K562 (cell line): ENCODE measurements around the gene UBR3. TPM values are rescaled to one million over a fixed set of nuclear protein-coding genes. Genes with fewer than 3 reads are reported as not detected.
A peak's percentile ranks its signal among the peaks of the same experiment; 100 is the strongest.

Source experiments
- ARID2 ChIP-seq: fragments of 450-650 bp; IDR thresholded peaks from 2 replicates; pipeline ENCODE4 v1.6.1; 2017; ENCODE audit warnings: antibody characterized with exemption, mild to moderate bottlenecking
- BCL6 ChIP-seq: fragments of 250-450 bp; sonication (Bioruptor Pico); IDR thresholded peaks from 2 replicates; pipeline ENCODE4 v1.4.0; 2020
- CHCHD3 ChIP-seq: fragments of 250-450 bp; sonication (Bioruptor Pico); IDR thresholded peaks from 2 replicates; pipeline ENCODE4 v2.1.2; 2022; ENCODE audit warnings: mild to moderate bottlenecking
- CHD4 ChIP-seq: fragments of 200-600 bp; sonication (generic); IDR thresholded peaks from 3 replicates; pipeline ENCODE4 v1.6.1; 2012; ENCODE audit warnings: low read depth, mild to moderate bottlenecking, mixed read lengths, low read length, inconsistent platforms; ENCODE audit not compliant: insufficient read depth, insufficient replicate concordance, poor library complexity, severe bottlenecking
- FOXJ2 ChIP-seq: fragments of 200-800 bp; sonication (Bioruptor generic); IDR thresholded peaks from 2 replicates; pipeline ENCODE4 v1.6.1; 2016; ENCODE audit warnings: missing genetic modification characterization, missing compliant biosample characterization
- HNRNPUL1 ChIP-seq: fragments of 200-400 bp; formaldehyde crosslinking; IDR thresholded peaks from 2 replicates; pipeline ENCODE4 v1.6.1; 2017; ENCODE audit warnings: low read length
- HSF4 ChIP-seq: fragments of 250-450 bp; sonication (Bioruptor Pico); IDR thresholded peaks from 2 replicates; pipeline ENCODE4 v2.1.2; 2022; ENCODE audit warnings: mild to moderate bottlenecking, moderate library complexity, borderline replicate concordance
- NCOA1 ChIP-seq: fragments of 450-650 bp; IDR thresholded peaks from 2 replicates; pipeline ENCODE4 v1.6.1; 2016; ENCODE audit warnings: low read depth
- NR3C1 ChIP-seq: sonication (generic); formaldehyde crosslinking; IDR thresholded peaks from 2 replicates; pipeline ENCODE4 v1.8.1; 2022; ENCODE audit warnings: missing genetic modification reagents
- POLR3A ChIP-seq: IDR thresholded peaks from 2 replicates; pipeline ENCODE4 v1.6.1; 2011; ENCODE audit warnings: borderline replicate concordance, mild to moderate bottlenecking, moderate library complexity; ENCODE audit not compliant: insufficient read length, insufficient read depth; ENCODE audit errors: extremely low read depth
- RAD51 ChIP-seq: fragments of 450-650 bp; IDR thresholded peaks from 2 replicates; pipeline ENCODE4 v1.7.1; 2016; ENCODE audit warnings: low read depth, mild to moderate bottlenecking, borderline replicate concordance
- TCFL5 ChIP-seq: fragments of 250-450 bp; sonication (Bioruptor Pico); conservative IDR thresholded peaks from 2 replicates; pipeline ENCODE4 v1.6.1; 2021; ENCODE audit warnings: mild to moderate bottlenecking, moderate library complexity, matching md5 sums
- ZNF12 ChIP-seq: sonication (generic); formaldehyde crosslinking; IDR thresholded peaks from 2 replicates; pipeline ENCODE4 v1.4.0; 2020; ENCODE audit warnings: mild to moderate bottlenecking, missing genetic modification reagents
- ZNF140 ChIP-seq: fragments of 250-450 bp; sonication (Bioruptor Pico); IDR thresholded peaks from 2 replicates; pipeline ENCODE4 v1.8.0; 2021; ENCODE audit warnings: moderate library complexity, mild to moderate bottlenecking, inconsistent platforms
- ZNF23 ChIP-seq: fragments of 250-450 bp; sonication (Bioruptor Pico); IDR thresholded peaks from 2 replicates; pipeline ENCODE4 v1.4.0; 2020; ENCODE audit warnings: mild to moderate bottlenecking
- ZNF764 ChIP-seq: fragments of 250-450 bp; sonication (Bioruptor Pico); IDR thresholded peaks from 2 replicates; pipeline ENCODE4 v1.4.0; 2020; ENCODE audit warnings: low read depth, mild to moderate bottlenecking, moderate library complexity
- polyA plus RNA-seq, 8 experiments: library from polyadenylated mRNA; depleted of rRNA in 4 of 8; stranded (reverse) in 5 of 8; unstranded in 3 of 8; fragments of >200 nt; fragmentation: Nextera tagmentation in 2 of 8; fragmentation: Illumina TruSeq in 1 of 8; extraction: Ambion mirVana in 2 of 8; extraction: Trizol in 1 of 8; gene quantifications; 2 replicates each; pipeline versions ENCODE4 v1.2.1 to v1.2.3, GENCODE V29; 2011 to 2014; ENCODE audit warnings: inconsistent platforms in 1 of 8, missing spikeins in 1 of 8
- total RNA-seq, 7 experiments: library from RNA; depleted of rRNA in 6 of 7; stranded (reverse); fragments of >200 nt in 6 of 7; fragmentation: Illumina TruSeq in 2 of 7; extraction: Trizol in 2 of 7; gene quantifications; 2 replicates each; pipeline versions ENCODE4 v1.2.1 to v1.2.3, GENCODE V29; 2011 to 2021; ENCODE audit warnings: low replicate concordance in 1 of 7
- TF ChIP-seq, protein P1 (sequence below), 2 experiments: fragments of 150-350 bp in 1 of 2; IDR thresholded peaks; 2 replicates each; pipeline ENCODE4 v1.6.1; 2012 to 2016; ENCODE audit warnings: low read depth in 2 of 2, low read length in 2 of 2, mild to moderate bottlenecking in 1 of 2, moderate library complexity in 1 of 2
- TF ChIP-seq, protein P2 (sequence below): sonication (generic); formaldehyde crosslinking; IDR thresholded peaks from 2 replicates; pipeline ENCODE4 v1.8.0; 2022; ENCODE audit warnings: missing genetic modification reagents, mild to moderate bottlenecking, borderline replicate concordance
- TF ChIP-seq, protein P3 (sequence below): sonication (generic); formaldehyde crosslinking; IDR thresholded peaks from 2 replicates; pipeline ENCODE4 v1.8.0; 2022; ENCODE audit warnings: mild to moderate bottlenecking, low read depth, missing genetic modification reagents
- TF ChIP-seq, protein P4 (sequence below): fragments of 450-650 bp; IDR thresholded peaks from 2 replicates; pipeline ENCODE4 v1.6.1; 2018; ENCODE audit warnings: mild to moderate bottlenecking, low read depth; ENCODE audit not compliant: partially characterized antibody

Gene UBR3
- total and polyA plus RNA-seq, 9 of the 15 experiments (the other 6 are each of a cell fraction or from before 2014, with no cell fraction given), result 14.4 to 63.5 (median 40.4) TPM

DNA sequence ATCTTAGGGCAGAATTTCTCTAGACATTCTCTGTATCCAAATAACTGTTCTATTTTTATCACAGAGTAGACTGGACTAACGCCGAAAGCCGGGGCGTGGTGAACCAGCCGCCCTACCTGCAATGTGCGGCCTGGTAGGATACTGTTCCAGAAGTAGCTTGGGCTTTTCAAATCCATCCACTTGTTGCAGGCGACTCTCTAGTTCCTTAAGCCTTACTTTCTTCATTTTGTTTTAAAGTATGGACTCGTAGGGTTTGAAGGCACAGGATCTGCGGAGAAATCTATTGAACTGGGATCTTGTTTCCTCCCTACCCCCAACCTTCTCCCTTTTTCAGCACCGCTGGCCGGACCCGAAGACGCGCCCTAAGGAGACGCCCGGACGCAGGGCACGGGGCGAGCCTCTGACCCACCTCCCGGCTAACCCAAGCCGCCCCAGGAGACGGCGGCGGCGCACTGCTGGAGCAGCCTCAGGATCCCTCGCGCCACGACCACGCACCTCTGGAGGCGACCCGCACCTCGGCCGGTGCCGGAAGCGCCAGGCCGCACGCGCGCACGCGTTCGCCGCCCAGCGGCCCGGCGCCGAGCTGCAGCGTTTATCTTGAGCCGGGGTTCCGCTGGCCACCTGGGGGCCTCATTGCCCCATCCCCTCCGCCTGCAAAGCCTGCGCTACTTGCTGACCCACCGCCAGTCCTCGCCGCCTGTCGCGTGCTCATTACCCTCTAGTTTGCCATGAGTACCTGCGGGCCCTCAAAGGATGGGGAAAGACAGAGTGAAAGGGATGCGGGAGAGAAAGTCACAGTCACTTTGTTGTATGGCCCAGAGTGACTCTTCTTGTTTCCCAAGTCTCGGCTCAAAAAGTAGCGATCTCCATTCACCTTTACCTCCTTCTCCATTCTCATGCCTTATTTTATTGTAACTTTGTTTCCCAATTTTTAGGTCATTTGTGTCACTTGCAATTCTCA lies 2.6 kb upstream of the UBR3 start, which contains the start of gene METTL5 (continued):
- TF ChIP-seq, protein P1, sequence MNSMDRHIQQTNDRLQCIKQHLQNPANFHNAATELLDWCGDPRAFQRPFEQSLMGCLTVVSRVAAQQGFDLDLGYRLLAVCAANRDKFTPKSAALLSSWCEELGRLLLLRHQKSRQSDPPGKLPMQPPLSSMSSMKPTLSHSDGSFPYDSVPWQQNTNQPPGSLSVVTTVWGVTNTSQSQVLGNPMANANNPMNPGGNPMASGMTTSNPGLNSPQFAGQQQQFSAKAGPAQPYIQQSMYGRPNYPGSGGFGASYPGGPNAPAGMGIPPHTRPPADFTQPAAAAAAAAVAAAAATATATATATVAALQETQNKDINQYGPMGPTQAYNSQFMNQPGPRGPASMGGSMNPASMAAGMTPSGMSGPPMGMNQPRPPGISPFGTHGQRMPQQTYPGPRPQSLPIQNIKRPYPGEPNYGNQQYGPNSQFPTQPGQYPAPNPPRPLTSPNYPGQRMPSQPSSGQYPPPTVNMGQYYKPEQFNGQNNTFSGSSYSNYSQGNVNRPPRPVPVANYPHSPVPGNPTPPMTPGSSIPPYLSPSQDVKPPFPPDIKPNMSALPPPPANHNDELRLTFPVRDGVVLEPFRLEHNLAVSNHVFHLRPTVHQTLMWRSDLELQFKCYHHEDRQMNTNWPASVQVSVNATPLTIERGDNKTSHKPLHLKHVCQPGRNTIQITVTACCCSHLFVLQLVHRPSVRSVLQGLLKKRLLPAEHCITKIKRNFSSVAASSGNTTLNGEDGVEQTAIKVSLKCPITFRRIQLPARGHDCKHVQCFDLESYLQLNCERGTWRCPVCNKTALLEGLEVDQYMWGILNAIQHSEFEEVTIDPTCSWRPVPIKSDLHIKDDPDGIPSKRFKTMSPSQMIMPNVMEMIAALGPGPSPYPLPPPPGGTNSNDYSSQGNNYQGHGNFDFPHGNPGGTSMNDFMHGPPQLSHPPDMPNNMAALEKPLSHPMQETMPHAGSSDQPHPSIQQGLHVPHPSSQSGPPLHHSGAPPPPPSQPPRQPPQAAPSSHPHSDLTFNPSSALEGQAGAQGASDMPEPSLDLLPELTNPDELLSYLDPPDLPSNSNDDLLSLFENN (IDR thresholded peaks at IDR 0.05; ENCODE audit: low read depth in 2 of 2, low read length in 2 of 2), result peak; percentile 34 to 67; a peak in 1 of 4 replicates
- TF ChIP-seq HSF4 (CRISPR knock-in tag), result 0 out of 2 replicates have a peak, but pooled peaks have one; percentile 25
- TF ChIP-seq CHD4, result no peak
- no peak for TF ChIP-seq POLR3A
- TF ChIP-seq NCOA1, result no peak
- no peak for TF ChIP-seq HNRNPUL1
- TF ChIP-seq, protein P2, sequence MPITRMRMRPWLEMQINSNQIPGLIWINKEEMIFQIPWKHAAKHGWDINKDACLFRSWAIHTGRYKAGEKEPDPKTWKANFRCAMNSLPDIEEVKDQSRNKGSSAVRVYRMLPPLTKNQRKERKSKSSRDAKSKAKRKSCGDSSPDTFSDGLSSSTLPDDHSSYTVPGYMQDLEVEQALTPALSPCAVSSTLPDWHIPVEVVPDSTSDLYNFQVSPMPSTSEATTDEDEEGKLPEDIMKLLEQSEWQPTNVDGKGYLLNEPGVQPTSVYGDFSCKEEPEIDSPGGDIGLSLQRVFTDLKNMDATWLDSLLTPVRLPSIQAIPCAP (CRISPR knock-in tag), result no peak
- TF ChIP-seq, protein P3, sequence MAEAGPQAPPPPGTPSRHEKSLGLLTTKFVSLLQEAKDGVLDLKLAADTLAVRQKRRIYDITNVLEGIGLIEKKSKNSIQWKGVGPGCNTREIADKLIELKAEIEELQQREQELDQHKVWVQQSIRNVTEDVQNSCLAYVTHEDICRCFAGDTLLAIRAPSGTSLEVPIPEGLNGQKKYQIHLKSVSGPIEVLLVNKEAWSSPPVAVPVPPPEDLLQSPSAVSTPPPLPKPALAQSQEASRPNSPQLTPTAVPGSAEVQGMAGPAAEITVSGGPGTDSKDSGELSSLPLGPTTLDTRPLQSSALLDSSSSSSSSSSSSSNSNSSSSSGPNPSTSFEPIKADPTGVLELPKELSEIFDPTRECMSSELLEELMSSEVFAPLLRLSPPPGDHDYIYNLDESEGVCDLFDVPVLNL (CRISPR knock-in tag), result no peak
- 0 out of 2 replicates have a peak, but pooled peaks have one; percentile 71 for TF ChIP-seq CHCHD3
- no peak for TF ChIP-seq ZNF12
- no peak for TF ChIP-seq ZNF23 (CRISPR knock-in tag)
- TF ChIP-seq, protein P4, sequence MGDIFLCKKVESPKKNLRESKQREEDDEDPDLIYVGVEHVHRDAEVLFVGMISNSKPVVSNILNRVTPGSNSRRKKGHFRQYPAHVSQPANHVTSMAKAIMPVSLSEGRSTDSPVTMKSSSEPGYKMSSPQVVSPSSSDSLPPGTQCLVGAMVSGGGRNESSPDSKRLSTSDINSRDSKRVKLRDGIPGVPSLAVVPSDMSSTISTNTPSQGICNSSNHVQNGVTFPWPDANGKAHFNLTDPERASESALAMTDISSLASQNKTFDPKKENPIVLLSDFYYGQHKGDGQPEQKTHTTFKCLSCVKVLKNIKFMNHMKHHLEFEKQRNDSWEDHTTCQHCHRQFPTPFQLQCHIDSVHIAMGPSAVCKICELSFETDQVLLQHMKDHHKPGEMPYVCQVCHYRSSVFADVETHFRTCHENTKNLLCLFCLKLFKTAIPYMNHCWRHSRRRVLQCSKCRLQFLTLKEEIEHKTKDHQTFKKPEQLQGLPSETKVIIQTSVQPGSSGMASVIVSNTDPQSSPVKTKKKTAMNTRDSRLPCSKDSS, result no peak
- TF ChIP-seq RAD51, result no peak
- TF ChIP-seq NR3C1 (CRISPR knock-in tag), result no peak; the same call in 1 of the 2 replicates
- TF ChIP-seq FOXJ2 (tag), result 0 out of 2 replicates have a peak, but pooled peaks have one; percentile 15
- no peak for TF ChIP-seq TCFL5 (CRISPR knock-in tag)
- TF ChIP-seq ZNF764, result no peak
- TF ChIP-seq BCL6 (CRISPR knock-in tag), result no peak
- TF ChIP-seq ZNF140 (CRISPR knock-in tag), result no peak
- TF ChIP-seq ARID2, result peak; percentile 98
